Activated CD8-positive, alpha-beta memory T cell treated with anti-CD3 and anti-CD28 coated beads for 4 hours (primary cell): ENCODE data around the gene SLF2.

Source experiments
- DNase-seq, 2 donors: peaks; one replicate each; pipeline ENCODE4 v3.0.0-alpha.2; 2020; ENCODE audit warnings: low read depth in 2 of 2

Gene SLF2

GRCh38 chr10:100912605-100913469 is at the start of gene SLF2:
TSS of gene SLF2 (plus strand) at chr10:100912963. CDS start at chr10:100913111, 148 bp downstream.
- DNase-seq: peak; percentile 86 to 88

DNA sequence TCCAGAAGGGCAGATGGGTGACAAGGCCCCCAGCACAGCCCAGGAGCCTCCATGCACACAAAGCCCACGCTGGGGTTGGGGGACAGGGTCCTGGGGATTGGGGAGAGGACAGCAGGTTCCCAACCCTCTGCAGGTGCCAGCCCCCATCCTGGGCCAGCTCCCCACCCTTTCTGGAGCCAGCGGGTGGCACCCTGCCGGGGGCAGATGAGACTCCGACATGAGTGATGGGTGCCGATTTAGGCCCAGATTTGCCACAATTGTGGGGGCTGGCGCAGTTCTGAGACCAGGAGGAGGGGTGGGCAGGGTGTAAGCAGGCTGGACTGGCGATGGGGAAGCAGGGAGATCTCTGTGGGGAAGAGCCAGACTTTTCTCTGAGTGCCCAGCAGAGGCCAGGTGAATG is 49.3 kb upstream of the SLF2 start:
- no peak for DNase-seq

DNA sequence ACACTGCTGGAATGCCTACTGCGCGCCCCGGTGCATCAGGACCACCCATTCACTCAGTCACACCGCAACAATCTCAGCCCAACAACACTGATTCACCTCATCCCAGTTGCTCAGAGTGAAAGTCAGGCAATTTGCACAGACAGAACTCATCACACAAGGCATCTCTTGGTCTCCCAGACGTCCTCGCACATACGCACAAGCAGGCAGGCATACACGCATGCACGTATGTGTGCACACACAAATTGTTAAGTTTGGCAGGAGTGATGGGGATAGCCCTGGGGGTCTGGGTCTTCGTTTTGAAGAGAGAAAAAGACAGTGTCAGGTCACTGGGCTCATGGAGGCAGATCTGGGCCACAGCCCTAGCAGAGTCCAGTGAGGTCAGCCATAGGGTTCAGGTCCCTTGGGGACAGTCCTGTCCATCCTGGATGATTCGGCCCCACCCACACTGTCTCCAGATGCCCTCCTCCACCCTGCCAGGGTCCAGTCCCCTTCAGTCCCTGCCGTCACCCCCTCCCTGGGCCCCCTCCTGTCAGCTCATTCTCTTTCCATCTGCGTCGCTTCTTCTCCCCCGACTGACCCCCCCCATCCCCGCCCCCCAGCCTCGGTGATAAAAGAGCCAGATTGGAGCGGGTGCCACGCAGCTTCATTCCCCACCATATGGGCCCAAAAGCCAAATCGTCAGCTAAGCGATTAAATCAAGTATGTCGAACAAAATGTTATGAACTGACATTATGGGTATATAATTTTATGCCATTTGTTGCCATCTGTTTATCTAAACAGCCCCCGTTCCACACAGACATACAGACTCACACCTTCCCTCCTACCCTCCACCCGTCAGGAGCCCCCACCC is 48.5 kb upstream of the SLF2 start:
- no peak for DNase-seq

DNA sequence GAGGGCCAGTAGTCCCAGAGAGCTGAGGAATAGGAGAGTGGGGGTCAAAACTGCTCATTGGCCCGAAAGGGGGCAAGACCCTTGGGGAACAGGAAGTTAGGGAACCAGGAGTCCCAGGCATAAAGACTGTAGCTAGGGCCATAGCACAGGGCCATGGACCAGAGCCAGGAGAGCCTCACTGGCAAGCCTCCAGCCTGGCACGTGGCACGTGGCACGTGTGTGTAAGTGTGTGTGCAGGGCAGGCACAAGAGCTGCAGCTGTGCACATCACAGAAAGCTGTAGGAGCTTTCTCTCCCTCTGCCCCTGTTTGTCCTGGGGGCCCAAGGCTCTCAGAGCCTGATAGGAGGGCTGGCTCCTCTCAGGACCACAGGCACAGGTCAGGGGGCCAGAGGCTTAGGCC is 47.8 kb upstream of the SLF2 start:
- no peak for DNase-seq

DNA sequence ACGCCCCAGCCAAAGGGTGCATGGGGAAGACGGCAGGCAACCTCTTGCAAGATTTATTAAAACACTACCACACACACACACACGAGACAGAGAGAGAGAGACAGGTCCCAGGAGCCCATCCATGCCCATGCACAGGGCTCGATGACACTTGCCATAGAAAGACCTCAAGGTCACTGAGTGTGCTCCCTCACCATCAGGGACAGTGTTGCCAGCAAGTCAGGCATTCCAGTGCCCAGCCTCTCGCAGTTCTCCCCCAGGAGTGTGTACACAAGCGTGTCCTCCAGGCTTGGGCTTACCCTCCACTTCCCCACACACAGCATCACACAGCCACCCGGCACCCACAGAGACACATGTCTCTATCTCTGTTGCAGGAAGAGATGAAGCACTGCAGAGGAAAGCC is 46.8 kb upstream of the SLF2 start:
- no peak for DNase-seq

DNA sequence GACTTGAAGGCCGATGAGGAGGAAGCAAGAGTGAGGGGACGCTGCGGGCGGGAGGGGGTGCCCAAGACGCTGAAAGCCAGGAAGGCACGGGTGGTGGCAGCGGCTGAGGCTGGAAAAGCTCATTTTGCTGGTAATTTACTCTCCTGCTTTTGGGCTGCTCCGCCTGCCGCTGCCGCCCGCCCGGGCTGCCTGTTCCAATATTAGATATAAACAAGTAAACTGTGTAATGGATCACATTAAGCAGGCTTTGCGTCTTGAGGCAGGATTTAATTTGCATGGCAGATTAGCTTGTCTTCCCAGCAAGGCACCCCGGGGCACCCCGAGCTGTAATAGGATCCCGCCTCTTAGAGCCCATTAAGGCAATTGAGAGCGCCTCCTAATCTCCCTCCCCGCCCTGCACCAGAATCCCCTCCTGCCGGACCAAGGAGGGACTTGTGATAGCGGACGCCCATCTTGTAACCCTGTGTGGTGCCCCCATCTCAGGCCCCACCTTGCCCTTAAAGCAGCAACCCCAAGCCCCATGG is 46.1 kb upstream of the SLF2 start:
- DNase-seq: no peak

DNA sequence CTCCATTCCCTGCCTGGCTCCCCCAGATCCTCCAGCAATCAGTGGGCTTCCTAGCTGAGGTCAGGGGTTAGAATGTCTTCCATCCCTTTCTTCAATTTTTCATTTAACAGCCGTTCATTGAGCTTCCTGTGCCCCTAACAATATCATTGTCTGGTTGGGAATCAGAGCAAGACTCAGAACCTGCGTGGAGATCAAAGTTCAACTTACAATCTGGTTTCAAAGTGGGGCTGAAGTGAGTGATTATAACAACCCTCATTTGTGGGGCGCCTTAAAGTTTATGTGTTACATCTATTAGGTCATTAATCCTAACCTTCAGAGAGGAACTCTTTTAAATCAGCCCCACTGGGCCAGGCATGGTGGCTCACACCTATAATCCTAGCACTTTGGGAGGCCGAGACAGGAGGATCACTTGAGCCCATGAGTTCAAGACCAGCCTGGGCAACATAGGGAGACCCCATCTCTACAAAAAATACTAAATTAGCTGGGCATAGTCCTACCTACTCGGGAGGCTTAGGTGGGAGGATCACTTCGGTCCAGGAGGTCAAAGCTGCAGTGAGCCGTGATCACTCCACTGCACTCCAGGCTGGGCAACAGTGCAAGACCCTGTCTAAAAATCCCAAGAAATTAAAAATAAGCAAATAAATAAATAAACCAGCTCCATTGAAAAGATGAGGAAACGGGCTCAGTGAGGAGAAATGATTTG is 45.4 kb upstream of the SLF2 start:
- no peak for DNase-seq

DNA sequence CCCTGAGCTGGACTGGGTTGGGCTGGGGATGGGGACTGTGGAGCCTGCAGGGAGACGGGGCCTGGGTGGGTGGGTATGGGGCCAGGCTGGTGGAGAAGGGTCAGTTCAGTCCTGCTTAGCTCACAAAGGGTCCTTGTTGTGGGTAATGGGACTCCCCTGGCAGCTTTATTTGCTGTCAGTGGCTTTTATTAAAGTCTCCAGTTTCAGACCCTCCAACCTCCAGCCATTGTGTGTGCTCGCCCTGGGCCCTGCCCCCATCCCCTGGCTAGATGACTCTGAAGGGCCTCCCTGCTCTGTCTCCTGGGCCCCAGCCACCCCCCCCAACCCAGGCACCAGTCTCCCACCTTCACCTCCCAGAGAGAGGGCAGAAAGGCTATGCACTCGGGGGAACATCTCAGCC is 44.4 kb upstream of the SLF2 start:
- DNase-seq: no peak

GRCh38 chr10:100869399-100869798 is 43.4 kb upstream of the SLF2 start:
- DNase-seq: no peak

DNA sequence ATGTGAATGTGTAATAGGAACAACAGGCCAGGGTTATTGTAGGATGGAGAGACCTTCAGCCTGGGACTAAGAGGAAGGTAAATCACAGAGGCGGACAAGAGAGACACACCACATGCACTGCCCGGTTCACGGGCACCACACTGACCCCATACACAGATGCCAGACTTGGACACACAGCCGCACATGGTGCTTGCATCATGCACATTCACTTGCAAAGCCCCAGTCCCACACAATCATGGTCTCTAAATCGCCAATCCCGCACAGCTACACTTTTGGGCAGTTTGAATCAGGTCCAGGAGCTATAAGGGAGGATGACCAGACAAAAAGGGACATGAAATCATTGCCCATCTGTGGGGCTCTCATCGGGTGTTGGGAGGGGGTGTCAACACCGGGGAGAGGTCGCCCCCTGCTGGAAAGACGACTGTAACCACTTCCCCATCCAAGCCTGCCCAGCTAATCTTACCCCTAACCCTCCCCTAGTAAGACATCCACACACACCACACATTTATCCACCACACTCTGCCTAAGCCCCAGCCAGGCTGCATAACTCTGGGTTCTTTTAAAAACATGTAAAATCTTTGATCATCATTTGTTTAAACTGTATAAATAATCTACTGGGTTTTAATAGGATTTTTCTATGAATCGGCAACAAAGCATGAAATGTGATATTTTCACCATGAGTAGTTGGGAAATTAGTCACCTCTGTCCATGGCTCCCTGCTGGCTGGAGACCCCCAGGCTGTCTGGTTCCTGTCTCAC is 40.5 kb upstream of the SLF2 start:
- peak in 1 of 2 donors; percentile 9 for DNase-seq

GRCh38 chr10:100873146-100873826 is 39.5 kb upstream of the SLF2 start:
- no peak for DNase-seq

DNA sequence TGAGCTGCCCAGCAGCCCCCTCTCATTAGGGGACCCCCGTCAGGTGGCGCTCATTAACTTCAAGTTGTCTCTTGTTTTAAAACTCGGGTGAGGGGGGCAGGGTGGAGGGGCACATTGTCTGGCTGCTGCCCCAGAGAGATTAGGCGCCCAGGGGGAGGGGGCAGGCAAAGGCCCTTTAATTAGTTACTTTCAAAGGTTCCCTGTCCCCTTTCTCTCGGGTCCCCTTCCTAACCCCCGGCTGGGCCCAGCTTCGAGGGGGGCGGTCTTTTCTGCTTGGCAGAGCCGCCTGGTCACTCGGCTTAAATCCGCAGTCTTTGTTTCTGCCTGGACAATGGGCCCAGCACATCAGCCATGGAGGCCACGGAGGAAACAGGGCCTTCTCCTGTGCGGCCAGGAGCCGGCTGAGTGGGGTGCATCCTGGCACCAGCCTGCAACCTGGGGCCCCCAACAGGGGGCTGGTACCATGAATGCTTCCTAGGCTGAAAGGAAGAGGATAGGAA is 38.9 kb upstream of the SLF2 start:
- DNase-seq: no peak

- DNase-seq: no peak
Observed at GRCh38 chr10:100874702-100875483, 37.9 kb upstream of the SLF2 start.

DNA sequence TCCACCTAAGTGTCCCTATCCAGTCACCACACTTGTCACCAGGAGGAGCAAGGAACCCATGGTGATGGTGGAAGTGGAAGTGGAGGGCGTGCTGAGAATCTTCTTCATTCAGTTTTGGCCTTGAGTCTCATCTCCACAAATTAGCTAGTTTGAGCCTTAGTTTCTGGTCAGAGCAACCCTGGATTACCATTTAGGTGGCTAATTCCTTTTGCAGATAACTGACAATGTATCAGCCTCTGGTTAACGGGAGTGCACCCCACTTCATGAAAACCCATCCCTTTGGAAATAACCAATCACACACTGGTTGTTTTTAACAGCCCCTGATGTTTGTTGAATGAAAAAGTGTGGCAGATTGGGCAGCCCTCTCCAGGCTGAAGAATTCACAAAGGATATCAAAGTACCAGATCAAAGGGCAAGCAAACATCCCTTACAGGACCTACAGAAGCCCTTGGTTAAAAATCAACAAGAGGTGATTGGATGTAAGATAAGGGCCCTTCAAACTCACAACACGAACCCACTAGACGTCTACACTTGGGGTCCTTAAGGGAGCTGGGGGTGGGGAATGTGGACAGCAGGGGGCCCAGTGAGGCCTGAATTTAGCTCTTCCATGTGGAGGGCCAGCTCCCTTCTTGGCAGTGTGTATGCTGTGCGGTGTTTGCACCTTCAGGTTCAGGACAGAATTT is 37.1 kb upstream of the SLF2 start:
- no peak for DNase-seq

DNA sequence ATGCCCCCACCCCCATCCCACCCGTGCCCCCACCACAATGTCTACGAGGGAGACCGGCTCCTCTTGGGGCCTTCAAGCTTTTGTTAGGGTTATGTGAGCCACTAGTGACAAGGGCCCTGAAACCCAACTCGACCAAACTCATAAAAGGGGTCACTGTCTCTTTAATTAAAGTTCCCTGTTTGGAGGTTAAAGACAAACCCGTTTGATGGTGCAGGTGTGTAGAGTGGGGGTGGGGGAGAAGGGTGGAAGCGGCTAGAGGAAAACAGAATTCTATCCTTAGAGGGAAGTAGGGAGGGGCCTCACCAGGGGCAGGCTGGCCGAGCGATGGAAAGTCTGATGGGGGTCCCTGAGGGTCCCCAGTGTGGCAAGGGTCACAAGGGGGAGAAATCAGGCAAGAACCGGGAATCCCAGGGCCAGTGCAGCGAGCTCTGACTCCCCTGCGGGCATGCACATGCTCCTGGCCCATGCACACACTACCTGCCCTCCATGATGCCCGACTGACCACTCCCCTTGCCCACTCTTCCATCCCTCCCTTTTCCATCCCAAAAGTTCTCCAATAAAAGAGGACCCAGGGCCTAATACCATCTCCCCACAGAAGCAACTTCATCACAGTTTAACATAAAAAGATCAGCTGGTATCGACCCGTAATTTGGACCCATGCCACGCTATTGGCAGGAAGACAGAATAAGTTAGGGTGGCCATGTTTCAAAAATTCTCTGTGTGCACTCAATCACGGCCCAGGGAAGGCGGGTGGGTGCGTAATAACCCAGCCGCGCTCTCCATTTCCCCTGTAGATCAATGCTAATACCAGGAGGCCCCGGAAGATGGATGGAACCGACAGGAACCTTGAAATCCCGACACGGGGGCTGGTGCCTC is 35.9 kb upstream of the SLF2 start:
- DNase-seq: no peak

GRCh38 chr10:100877461-100877850 is 35.3 kb upstream of the SLF2 start:
- DNase-seq: no peak

DNA sequence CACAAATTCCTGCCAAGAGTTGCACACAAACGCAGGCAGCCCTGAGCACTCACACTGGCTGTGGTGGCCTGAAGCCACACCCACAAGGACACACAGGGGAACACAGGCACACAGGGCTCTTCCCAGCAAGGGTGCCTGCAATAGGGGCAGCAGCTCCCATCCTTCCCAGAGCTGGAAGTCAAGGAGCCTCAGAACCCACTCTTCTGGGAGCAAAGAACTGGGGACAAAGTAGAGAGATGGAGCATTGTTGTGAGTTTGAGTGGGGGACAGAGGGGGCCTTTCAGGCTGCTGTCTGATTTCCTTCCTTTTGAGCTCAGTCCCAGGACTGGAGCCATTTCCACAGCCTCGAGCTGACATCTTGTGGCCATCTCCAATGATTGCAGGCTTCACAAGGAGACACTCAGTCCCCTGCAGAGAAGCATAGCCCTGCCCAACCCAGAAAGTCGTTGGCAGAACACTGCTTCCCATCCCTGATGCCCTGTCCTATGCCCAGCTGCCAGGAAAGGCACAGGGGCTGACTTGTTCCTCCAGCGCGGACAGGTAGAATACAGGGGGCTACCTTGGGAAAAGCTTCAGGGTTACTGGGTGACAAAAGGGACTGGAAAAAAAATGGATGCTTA is 34.4 kb upstream of the SLF2 start:
- DNase-seq: no peak
